DND-41 (cell line): ENCODE measurements around the gene IGFBP5.

Source experiments
- EZH2 ChIP-seq: IDR thresholded peaks from 3 replicates; pipeline ENCODE4 v1.6.1; 2012; ENCODE audit warnings: borderline replicate concordance, low read depth, mild to moderate bottlenecking, moderate library complexity, low read length, inconsistent platforms; ENCODE audit not compliant: severe bottlenecking
- TF ChIP-seq, protein P1 (sequence below): IDR thresholded peaks from 2 replicates; pipeline ENCODE4 v1.5.1; 2012; ENCODE audit warnings: borderline replicate concordance, low read length, moderate library complexity, mild to moderate bottlenecking; ENCODE audit not compliant: poor library complexity, severe bottlenecking; ENCODE audit errors: extremely low read depth

DNA sequence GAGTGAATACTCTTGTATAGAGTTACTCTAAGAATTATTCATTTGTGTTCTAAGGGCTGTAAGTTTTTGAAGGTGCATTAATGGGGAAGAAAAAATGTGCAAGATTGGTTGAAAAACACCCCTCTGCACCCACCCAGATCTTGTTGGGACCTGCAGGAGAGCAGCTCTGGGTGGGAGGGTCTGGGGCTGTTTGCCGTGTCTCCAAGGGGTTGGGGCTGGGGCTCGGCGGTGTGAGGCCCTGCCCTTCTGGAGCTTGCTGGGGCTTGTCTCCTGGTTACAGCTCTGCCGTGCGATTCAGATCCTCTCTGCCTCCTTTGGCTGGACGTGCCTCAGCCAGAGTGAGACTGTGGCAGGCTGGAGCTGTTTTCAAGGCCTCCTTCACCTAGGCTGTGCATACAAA lies 36.1 kb downstream of the IGFBP5 start:
- TF ChIP-seq, protein P1, sequence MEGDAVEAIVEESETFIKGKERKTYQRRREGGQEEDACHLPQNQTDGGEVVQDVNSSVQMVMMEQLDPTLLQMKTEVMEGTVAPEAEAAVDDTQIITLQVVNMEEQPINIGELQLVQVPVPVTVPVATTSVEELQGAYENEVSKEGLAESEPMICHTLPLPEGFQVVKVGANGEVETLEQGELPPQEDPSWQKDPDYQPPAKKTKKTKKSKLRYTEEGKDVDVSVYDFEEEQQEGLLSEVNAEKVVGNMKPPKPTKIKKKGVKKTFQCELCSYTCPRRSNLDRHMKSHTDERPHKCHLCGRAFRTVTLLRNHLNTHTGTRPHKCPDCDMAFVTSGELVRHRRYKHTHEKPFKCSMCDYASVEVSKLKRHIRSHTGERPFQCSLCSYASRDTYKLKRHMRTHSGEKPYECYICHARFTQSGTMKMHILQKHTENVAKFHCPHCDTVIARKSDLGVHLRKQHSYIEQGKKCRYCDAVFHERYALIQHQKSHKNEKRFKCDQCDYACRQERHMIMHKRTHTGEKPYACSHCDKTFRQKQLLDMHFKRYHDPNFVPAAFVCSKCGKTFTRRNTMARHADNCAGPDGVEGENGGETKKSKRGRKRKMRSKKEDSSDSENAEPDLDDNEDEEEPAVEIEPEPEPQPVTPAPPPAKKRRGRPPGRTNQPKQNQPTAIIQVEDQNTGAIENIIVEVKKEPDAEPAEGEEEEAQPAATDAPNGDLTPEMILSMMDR: no peak
- no peak for TF ChIP-seq EZH2
